Peyer's patch (tissue), 4 donors: ENCODE results near the gene PACRG.

Source experiments
- POLR2A ChIP-seq, 2 donors: fragments of 450-650 bp; IDR thresholded peaks; one replicate each; pipeline ENCODE4 v1.5.1; 2017; ENCODE audit warnings: antibody characterized with exemption in 2 of 2, mild to moderate bottlenecking in 2 of 2, moderate library complexity in 2 of 2
- TF ChIP-seq, protein P1 (sequence below), 6 experiments: fragments of 450-650 bp in 4 of 6; fragments of 200-600 bp in 2 of 6; sonication (generic) in 1 of 6; IDR thresholded peaks; one replicate each; pipeline ENCODE4 v1.5.1; 2017 to 2019; ENCODE audit warnings: antibody characterized with exemption in 6 of 6, mild to moderate bottlenecking in 3 of 6, moderate library complexity in 1 of 6

DNA sequence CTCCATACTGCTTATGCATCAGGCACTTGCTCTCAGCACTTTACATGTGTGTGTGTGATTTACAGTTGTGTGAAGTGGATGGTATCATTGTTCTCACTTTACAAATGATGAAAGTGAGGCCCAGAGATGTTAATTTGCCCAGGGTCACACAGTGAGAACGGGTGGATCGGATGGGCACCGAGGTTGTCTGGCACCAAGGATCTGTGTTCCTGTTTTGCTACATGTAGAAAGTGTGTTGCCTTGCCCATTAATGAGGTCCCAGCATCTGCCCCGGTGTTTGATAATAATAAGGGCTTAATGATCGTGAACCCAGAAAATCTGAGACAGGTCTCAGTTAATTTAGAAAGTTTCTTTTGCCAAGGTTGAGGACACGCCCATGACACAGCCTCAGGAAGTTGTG, 470.6 kb downstream of the PACRG start:
- TF ChIP-seq, protein P1, sequence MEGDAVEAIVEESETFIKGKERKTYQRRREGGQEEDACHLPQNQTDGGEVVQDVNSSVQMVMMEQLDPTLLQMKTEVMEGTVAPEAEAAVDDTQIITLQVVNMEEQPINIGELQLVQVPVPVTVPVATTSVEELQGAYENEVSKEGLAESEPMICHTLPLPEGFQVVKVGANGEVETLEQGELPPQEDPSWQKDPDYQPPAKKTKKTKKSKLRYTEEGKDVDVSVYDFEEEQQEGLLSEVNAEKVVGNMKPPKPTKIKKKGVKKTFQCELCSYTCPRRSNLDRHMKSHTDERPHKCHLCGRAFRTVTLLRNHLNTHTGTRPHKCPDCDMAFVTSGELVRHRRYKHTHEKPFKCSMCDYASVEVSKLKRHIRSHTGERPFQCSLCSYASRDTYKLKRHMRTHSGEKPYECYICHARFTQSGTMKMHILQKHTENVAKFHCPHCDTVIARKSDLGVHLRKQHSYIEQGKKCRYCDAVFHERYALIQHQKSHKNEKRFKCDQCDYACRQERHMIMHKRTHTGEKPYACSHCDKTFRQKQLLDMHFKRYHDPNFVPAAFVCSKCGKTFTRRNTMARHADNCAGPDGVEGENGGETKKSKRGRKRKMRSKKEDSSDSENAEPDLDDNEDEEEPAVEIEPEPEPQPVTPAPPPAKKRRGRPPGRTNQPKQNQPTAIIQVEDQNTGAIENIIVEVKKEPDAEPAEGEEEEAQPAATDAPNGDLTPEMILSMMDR (IDR thresholded peaks at IDR 0.05): no peak
- no peak for TF ChIP-seq POLR2A (IDR thresholded peaks at IDR 0.05)
